ENCODE results near the gene MYO1D.

MYO1D gene

DNA sequence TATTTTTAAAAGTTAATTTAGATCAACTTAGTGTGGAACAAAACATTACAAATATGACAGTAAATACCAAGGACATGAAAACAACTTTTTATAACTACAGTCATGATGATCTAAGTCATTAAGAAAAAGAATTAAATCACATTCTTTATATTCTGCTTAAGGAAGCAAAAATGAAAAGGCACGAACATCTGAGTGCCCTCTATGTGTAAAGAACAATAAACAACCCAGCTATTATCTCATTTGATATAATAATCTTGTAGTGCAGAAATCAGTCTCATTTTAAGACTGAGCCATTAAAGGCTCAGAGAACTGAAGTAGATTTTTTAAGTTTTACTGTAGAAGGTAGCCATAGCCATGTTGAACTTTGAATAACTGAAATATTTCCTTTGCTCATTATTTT is 13.4 kb downstream of the MYO1D start:
- TF ChIP-seq, protein P1, sequence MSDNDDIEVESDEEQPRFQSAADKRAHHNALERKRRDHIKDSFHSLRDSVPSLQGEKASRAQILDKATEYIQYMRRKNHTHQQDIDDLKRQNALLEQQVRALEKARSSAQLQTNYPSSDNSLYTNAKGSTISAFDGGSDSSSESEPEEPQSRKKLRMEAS (IDR thresholded peaks at IDR 0.05) = no peak
- no peak for TF ChIP-seq TAF1 (IDR thresholded peaks at IDR 0.05; ENCODE audit: low read depth)
- TF ChIP-seq CEBPB (IDR thresholded peaks at IDR 0.05) = no peak
- TF ChIP-seq, protein P2, sequence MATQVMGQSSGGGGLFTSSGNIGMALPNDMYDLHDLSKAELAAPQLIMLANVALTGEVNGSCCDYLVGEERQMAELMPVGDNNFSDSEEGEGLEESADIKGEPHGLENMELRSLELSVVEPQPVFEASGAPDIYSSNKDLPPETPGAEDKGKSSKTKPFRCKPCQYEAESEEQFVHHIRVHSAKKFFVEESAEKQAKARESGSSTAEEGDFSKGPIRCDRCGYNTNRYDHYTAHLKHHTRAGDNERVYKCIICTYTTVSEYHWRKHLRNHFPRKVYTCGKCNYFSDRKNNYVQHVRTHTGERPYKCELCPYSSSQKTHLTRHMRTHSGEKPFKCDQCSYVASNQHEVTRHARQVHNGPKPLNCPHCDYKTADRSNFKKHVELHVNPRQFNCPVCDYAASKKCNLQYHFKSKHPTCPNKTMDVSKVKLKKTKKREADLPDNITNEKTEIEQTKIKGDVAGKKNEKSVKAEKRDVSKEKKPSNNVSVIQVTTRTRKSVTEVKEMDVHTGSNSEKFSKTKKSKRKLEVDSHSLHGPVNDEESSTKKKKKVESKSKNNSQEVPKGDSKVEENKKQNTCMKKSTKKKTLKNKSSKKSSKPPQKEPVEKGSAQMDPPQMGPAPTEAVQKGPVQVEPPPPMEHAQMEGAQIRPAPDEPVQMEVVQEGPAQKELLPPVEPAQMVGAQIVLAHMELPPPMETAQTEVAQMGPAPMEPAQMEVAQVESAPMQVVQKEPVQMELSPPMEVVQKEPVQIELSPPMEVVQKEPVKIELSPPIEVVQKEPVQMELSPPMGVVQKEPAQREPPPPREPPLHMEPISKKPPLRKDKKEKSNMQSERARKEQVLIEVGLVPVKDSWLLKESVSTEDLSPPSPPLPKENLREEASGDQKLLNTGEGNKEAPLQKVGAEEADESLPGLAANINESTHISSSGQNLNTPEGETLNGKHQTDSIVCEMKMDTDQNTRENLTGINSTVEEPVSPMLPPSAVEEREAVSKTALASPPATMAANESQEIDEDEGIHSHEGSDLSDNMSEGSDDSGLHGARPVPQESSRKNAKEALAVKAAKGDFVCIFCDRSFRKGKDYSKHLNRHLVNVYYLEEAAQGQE (IDR thresholded peaks at IDR 0.05; ENCODE audit: low read depth) = no peak

DNA sequence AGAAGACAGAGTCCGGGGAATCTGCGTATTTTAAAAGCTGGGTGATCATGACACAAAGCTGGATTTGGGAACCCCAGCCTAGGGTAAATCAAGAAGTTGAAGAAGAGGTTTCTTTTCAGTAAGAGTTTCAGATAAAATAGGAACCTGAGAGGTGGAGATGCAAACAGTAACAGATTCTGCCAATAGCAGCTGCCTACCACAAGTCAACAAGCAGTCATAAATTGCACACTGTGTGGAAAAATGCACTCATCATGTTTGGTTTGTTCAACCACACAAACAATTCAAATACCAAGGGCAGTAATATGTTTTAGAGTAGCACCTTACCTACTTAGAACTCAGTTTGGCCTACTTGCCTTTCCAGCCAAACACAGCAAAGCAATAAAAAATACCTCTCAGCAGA is 14.0 kb downstream of the MYO1D start:
- TF ChIP-seq NFIC (IDR thresholded peaks at IDR 0.05) (no peak), EGR1 (IDR thresholded peaks at IDR 0.05) (no peak), TEAD4 (IDR thresholded peaks at IDR 0.05) (no peak)

DNA sequence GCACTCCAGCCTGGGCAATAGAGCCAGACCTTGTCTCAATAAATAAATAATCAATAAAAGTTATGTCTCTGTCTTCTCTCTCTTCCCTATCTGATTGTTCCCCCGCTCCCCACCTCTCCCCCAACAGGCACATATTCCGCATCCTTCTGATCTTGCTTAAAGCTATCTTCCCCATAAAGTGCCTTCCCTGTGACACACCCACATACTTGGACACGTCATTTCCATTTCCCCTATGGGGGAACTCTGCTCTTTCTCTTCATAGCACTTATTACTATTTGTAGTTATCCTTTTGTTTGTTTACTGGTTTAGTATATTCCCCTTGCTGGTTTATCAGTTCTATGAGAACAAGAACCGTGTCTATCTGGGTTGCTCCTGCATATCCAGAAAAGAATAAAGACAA is 14.9 kb downstream of the MYO1D start:
- no peak for TF ChIP-seq EP300 (IDR thresholded peaks at IDR 0.05; ENCODE audit: borderline replicate concordance)
- no peak for TF ChIP-seq CREB1 (IDR thresholded peaks at IDR 0.05; ENCODE audit: low read depth)
- no peak for TF ChIP-seq FOXM1 (IDR thresholded peaks at IDR 0.05; ENCODE audit: borderline replicate concordance, low read depth)
- TF ChIP-seq TEAD4 (IDR thresholded peaks at IDR 0.05) = no peak
- no peak for TF ChIP-seq TAF1 (IDR thresholded peaks at IDR 0.05; ENCODE audit: low read depth)

DNA sequence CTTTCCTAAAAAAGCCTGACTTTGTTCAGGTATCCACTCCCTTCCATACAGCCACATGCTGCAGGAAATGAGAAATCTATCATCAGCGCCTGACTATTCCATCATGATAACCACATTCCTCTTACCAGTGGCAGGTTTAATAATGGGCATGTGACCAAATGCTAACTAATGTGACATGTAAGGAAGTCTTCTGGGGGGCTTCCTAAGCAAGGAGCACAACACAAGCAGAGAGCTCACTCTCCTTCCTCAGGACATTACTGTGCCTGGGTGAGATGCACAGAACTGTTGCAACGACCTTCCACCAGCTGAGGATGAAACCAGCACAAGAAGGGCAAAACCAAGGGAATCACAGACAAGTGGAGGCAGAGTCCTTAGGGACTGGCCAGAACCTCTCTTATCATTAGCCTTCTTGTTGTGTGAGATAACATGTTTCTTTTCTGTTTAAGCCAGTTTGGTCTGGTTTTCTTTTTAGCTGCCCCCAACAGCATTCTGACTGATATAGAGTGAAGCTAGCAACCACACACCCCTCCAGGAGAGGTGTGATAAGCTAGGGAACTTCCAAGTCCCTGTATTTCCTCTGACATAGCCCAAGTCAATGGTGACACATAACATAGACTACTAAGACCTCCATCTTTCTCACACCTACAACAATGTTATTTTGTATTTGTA is 16.9 kb downstream of the MYO1D start:
- TF ChIP-seq TAF1 (IDR thresholded peaks at IDR 0.05; ENCODE audit: low read depth) (no peak), CEBPB (IDR thresholded peaks at IDR 0.05) (no peak), RAD21 (IDR thresholded peaks at IDR 0.05; ENCODE audit: low read depth) (no peak), TEAD4 (IDR thresholded peaks at IDR 0.05) (no peak), ZBTB7A (IDR thresholded peaks at IDR 0.05; ENCODE audit: low read depth) (no peak), TCF12 (IDR thresholded peaks at IDR 0.05; ENCODE audit: low read depth) (no peak), YY1 (IDR thresholded peaks at IDR 0.05; ENCODE audit: low read depth) (no peak), EGR1 (IDR thresholded peaks at IDR 0.05) (no peak), CREB1 (IDR thresholded peaks at IDR 0.05; ENCODE audit: low read depth) (no peak), FOXM1 (IDR thresholded peaks at IDR 0.05; ENCODE audit: borderline replicate concordance, low read depth) (no peak), EP300 (IDR thresholded peaks at IDR 0.05; ENCODE audit: borderline replicate concordance) (no peak), NFIC (IDR thresholded peaks at IDR 0.05) (no peak)
- TF ChIP-seq, protein P1 (IDR thresholded peaks at IDR 0.05) = no peak
- TF ChIP-seq, protein P3, sequence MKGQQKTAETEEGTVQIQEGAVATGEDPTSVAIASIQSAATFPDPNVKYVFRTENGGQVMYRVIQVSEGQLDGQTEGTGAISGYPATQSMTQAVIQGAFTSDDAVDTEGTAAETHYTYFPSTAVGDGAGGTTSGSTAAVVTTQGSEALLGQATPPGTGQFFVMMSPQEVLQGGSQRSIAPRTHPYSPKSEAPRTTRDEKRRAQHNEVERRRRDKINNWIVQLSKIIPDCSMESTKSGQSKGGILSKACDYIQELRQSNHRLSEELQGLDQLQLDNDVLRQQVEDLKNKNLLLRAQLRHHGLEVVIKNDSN (IDR thresholded peaks at IDR 0.05) = no peak
- TF ChIP-seq, protein P2 (IDR thresholded peaks at IDR 0.05; ENCODE audit: low read depth) = no peak

DNA sequence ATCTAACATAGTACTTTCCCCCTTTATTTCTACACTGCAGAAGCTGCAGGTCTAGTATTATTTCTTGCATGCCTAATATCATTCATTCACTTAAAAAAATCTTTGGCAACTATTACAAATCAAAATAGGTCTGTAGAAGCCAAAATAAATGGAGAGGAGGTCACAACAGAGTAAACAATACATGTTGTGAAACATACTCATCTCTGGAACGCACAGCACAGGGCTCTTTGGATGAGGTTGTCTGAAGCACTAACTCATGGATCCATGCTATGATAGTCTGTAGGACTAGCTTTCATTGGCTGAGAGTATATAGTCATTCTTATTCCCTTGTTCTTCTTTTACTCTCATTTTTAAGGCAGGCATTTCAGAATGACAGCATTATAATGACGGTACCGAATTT is 21.3 kb downstream of the MYO1D start:
- TF ChIP-seq TEAD4 (IDR thresholded peaks at IDR 0.05) = no peak
- no peak for TF ChIP-seq TCF12 (IDR thresholded peaks at IDR 0.05; ENCODE audit: low read depth)
- TF ChIP-seq EP300 (IDR thresholded peaks at IDR 0.05; ENCODE audit: borderline replicate concordance) = no peak
- TF ChIP-seq ZBTB7A (IDR thresholded peaks at IDR 0.05; ENCODE audit: low read depth) = no peak
- no peak for TF ChIP-seq CREB1 (IDR thresholded peaks at IDR 0.05; ENCODE audit: low read depth)
- TF ChIP-seq EGR1 (IDR thresholded peaks at IDR 0.05) = no peak
- no peak for TF ChIP-seq YY1 (IDR thresholded peaks at IDR 0.05; ENCODE audit: low read depth)
- no peak for TF ChIP-seq NFIC (IDR thresholded peaks at IDR 0.05)
- no peak for TF ChIP-seq TAF1 (IDR thresholded peaks at IDR 0.05; ENCODE audit: low read depth)
- TF ChIP-seq, protein P2 (IDR thresholded peaks at IDR 0.05; ENCODE audit: low read depth) = no peak
- TF ChIP-seq, protein P3 (IDR thresholded peaks at IDR 0.05) = no peak
- no peak for TF ChIP-seq RAD21 (IDR thresholded peaks at IDR 0.05; ENCODE audit: low read depth)
- TF ChIP-seq, protein P1 (IDR thresholded peaks at IDR 0.05) = no peak

Measured in Ishikawa (cell line).